BJ (cell line): ENCODE measurements around the gene TPI1. TPM values are rescaled to one million over a fixed set of nuclear protein-coding genes. Genes with fewer than 3 reads are reported as not detected.

Experiments
- CTCF ChIA-PET: fragments of 350-600 bp; formaldehyde crosslinking; extraction: SDS; loops from one replicate; lab custom pipeline; 2021; ENCODE audit warnings: antibody characterized with exemption, inconsistent platforms; lab: Yijun Ruan, JAX
- POLR2A ChIA-PET: fragments of 300-600 bp; sonication (Branson Sonifier 250); formaldehyde crosslinking; extraction: SDS; loops from one replicate; lab custom pipeline; 2021; ENCODE audit warnings: antibody characterized with exemption; lab: Charles Lee
- DNase-seq: peaks from one replicate; pipeline ENCODE4 v3.0.0-alpha.2; 2011; ENCODE audit warnings: low read depth
- H3K27me3 ChIP-seq: 2 replicates; pipeline ENCODE4 v1.6.0; 2011; ENCODE audit warnings: low read length; ENCODE audit not compliant: control insufficient read depth, insufficient read depth
- H3K36me3 ChIP-seq: 2 replicates; pipeline ENCODE4 v1.5.1; 2011; ENCODE audit warnings: low read length; ENCODE audit not compliant: control insufficient read depth, insufficient read depth
- H3K4me3 ChIP-seq: 2 replicates; pipeline ENCODE4 v1.5.1; 2011; ENCODE audit warnings: low read depth, mild to moderate bottlenecking, control low read depth, low read length
- CTCF ChIP-seq: IDR thresholded peaks from 2 replicates; pipeline ENCODE4 v1.5.1; 2011; ENCODE audit warnings: low read depth, mild to moderate bottlenecking, control low read depth, inconsistent platforms, low read length, moderate library complexity; ENCODE audit not compliant: insufficient read depth
- polyA plus RNA-seq: library from polyadenylated mRNA; depleted of rRNA; stranded (reverse); fragments of >200 nt; gene quantifications from 2 replicates; pipeline ENCODE4 v1.2.3, GENCODE V29; 2011

Gene TPI1
- polyA plus RNA-seq, 1 experiment = 2,656 TPM

GRCh38 chr12:6823182-6824084 lies 43.9 kb upstream of the TPI1 start:
- POLR2A ChIA-PET = no interaction called here

GRCh38 chr12:6824085-6824775 lies 43.1 kb upstream of the TPI1 start:
- TF ChIP-seq CTCF = no peak
- POLR2A ChIA-PET = interaction anchor here (0.9 kb wide), 1 partner anchor 135 kb away, joined by 3 read pairs; the partner anchor contains the start of gene ZNF384

More at GRCh38 chr12:6823182-6824084, 43.9 kb upstream of the TPI1 start:
- CTCF ChIA-PET = interaction anchor here (2.2 to 12.9 kb wide), 4 partner anchors 40 to 88 kb away, joined by 6 to 92 read pairs (median 32); partner anchors contain the start of genes MLF2 and PTMS
- no peak for TF ChIP-seq CTCF
- no peak overlapping the region for H3K4me3 ChIP-seq
- DNase-seq = no peak
- peaks cover 3% of the 10 kb centered on the region; the same call in 1 of the 2 replicates for H3K27me3 ChIP-seq
- H3K36me3 ChIP-seq = no peaks in the 10 kb centered on the region; the same call in none of the 2 replicates

GRCh38 chr12:6824901-6825381 lies 42.4 kb upstream of the TPI1 start:
- Histone ChIP-seq H3K36me3 (no peaks in the 10 kb centered on the region; the same call in none of the 2 replicates), H3K4me3 (peak overlapping the region; percentile 32; the same call in 1 of the 2 replicates), H3K27me3 (peaks cover 3% of the 10 kb centered on the region; the same call in 1 of the 2 replicates)
- TF ChIP-seq CTCF = no peak
- ChIA-PET CTCF (interaction anchor here (0.6 to 12.9 kb wide), 27 partner anchors 8 to 318 kb away, joined by 3 to 92 read pairs (median 4); partner anchors contain the start of genes CDCA3, COPS7A, GNB3 and MLF2), POLR2A (interaction anchor here (0.9 kb wide), 1 partner anchor 136 kb away, joined by 3 read pairs; the partner anchor contains the start of gene ZNF384)
- no peak for DNase-seq

More at GRCh38 chr12:6824085-6824775, 43.1 kb upstream of the TPI1 start:
- CTCF ChIA-PET = interaction anchor here (0.6 to 12.9 kb wide), 20 partner anchors 10 to 318 kb away, joined by 3 to 92 read pairs (median 5); partner anchors contain the start of genes CDCA3, COPS7A, GNB3 and MLF2
- Histone ChIP-seq H3K36me3 (no peaks in the 10 kb centered on the region; the same call in none of the 2 replicates), H3K4me3 (no peak overlapping the region), H3K27me3 (peaks cover 3% of the 10 kb centered on the region; the same call in 1 of the 2 replicates)
- no peak for DNase-seq

- Histone ChIP-seq H3K4me3 (peak overlapping the region; percentile 32), H3K36me3 (no peaks in the 10 kb centered on the region; the same call in none of the 2 replicates), H3K27me3 (peaks cover 3% of the 10 kb centered on the region; the same call in 1 of the 2 replicates)
- POLR2A ChIA-PET = no interaction called here
- no peak for DNase-seq
- CTCF ChIA-PET = interaction anchor here (0.5 to 12.9 kb wide), 34 partner anchors 9 to 241 kb away, joined by 3 to 92 read pairs (median 4); partner anchors contain the start of genes CDCA3, COPS7A, GNB3 and MLF2
- TF ChIP-seq CTCF = peak; percentile 97
These were observed 41.8 kb upstream of the TPI1 start for GRCh38 chr12:6825398-6826124.
